Calu3 (cell line): ENCODE data around the gene ITSN2. TPM values are rescaled to one million over a fixed set of nuclear protein-coding genes. Genes with fewer than 3 reads are reported as not detected.

Source experiments
- BruUV-seq: library from RNA; stranded (reverse); fragments of 400-500 nt; replicated peaks from 2 replicates; lab custom pipeline; 2021; lab: Mats Ljungman, UMichigan
- CTCF ChIA-PET: fragments of 300-600 bp; sonication (Branson Sonifier 250); formaldehyde crosslinking; loops from one replicate; lab custom pipeline; 2022; ENCODE audit warnings: antibody characterized with exemption; lab: Charles Lee
- DNase-seq: peaks from one replicate; pipeline ENCODE4 v3.0.0; 2022
- H3K27ac Mint-ChIP-seq: one replicate; pipeline ENCODE4 v1.8.0; 2022; ENCODE audit warnings: mixed read lengths; ENCODE audit not compliant: unreplicated experiment
- H3K27me3 Mint-ChIP-seq: one replicate; pipeline ENCODE4 v1.8.0; 2022; ENCODE audit warnings: mixed read lengths; ENCODE audit not compliant: unreplicated experiment
- H3K36me3 Mint-ChIP-seq: one replicate; pipeline ENCODE4 v1.8.0; 2022; ENCODE audit warnings: mild to moderate bottlenecking, moderate library complexity, mixed read lengths; ENCODE audit not compliant: insufficient read depth, unreplicated experiment
- H3K4me1 Mint-ChIP-seq: one replicate; pipeline ENCODE4 v1.8.0; 2022; ENCODE audit warnings: mild to moderate bottlenecking, low read depth, mixed read lengths; ENCODE audit not compliant: unreplicated experiment
- H3K4me3 Mint-ChIP-seq: one replicate; pipeline ENCODE4 v1.8.0; 2022; ENCODE audit warnings: mild to moderate bottlenecking, low read depth, moderate library complexity, mixed read lengths; ENCODE audit not compliant: unreplicated experiment
- H3K9me3 Mint-ChIP-seq: one replicate; pipeline ENCODE4 v1.8.0; 2022; ENCODE audit warnings: low read depth, mixed read lengths; ENCODE audit not compliant: unreplicated experiment
- intact Hi-C: fragments of 100-400 bp; cut with micrococcal nuclease; formaldehyde crosslinking; loops from one replicate; pipeline ENCODE4 v1.10.0; 2022; ENCODE audit not compliant: unreplicated experiment
- total RNA-seq: library from RNA; stranded (reverse); gene quantifications from 2 replicates; pipeline ENCODE4 v1.2.3, GENCODE V29; 2022
- TF ChIP-seq, protein P1 (sequence below): fragments of 200-600 bp; IDR thresholded peaks from one replicate; pipeline ENCODE4 v1.8.0; 2022; ENCODE audit warnings: antibody characterized with exemption; ENCODE audit not compliant: unreplicated experiment

Gene ITSN2
- total RNA-seq, 1 experiment from 2014 or later: 45.4 TPM

DNA sequence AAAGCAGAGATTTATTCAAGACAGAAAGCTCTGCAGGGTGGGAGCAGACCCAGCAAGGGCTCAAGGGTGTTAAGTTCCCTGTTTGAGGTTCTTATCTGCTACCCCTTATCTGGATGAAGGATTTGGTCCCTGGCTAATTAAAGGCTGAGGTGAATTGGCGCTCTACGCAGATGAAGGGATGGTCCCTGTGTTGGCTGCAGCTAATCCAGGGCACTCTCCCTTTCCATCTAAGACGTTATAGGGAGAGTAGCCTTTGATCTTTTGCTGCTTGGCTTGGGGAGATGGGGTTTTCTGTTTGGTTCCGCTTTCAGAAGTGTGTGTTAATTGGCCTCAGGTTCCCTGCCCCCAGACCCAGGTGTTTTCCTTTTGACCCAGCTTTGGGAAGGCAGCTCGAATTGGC is 168.5 kb downstream of the ITSN2 start:
- H3K9me3 Mint-ChIP-seq: peaks cover 3% of the 10 kb centered on the region
- peaks cover 19% of the 10 kb centered on the region for H3K27me3 Mint-ChIP-seq
- TF ChIP-seq, protein P1, sequence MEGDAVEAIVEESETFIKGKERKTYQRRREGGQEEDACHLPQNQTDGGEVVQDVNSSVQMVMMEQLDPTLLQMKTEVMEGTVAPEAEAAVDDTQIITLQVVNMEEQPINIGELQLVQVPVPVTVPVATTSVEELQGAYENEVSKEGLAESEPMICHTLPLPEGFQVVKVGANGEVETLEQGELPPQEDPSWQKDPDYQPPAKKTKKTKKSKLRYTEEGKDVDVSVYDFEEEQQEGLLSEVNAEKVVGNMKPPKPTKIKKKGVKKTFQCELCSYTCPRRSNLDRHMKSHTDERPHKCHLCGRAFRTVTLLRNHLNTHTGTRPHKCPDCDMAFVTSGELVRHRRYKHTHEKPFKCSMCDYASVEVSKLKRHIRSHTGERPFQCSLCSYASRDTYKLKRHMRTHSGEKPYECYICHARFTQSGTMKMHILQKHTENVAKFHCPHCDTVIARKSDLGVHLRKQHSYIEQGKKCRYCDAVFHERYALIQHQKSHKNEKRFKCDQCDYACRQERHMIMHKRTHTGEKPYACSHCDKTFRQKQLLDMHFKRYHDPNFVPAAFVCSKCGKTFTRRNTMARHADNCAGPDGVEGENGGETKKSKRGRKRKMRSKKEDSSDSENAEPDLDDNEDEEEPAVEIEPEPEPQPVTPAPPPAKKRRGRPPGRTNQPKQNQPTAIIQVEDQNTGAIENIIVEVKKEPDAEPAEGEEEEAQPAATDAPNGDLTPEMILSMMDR: no peak
- no peak overlapping the region for H3K27ac Mint-ChIP-seq
- H3K36me3 Mint-ChIP-seq: no peaks in the 10 kb centered on the region
- CTCF ChIA-PET: no interaction called here
- no peak overlapping the region for H3K4me3 Mint-ChIP-seq
- no peaks in the 10 kb centered on the region for H3K4me1 Mint-ChIP-seq
- no peak for DNase-seq
- intact Hi-C loops: no loop called here
- BruUV-seq: no TSS peak

DNA sequence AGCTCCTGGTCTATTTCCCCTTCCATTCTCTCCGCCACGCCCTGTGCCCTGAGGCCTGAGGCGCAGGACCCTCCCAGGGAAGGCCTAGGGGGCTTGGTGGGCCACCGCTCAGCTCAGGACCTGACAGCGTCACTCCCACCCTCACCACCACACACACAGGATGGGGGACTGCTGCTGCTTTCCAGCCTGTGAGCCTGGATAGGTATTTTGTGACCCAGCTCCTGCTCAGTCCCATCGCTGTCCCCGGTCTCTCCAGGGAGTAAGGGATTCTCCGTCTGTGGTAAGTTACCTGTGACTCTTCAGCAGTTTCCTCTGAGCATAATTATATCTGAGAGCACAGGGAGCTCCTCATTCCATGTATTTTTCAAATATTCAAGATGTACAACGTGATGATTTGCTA is 169.2 kb downstream of the ITSN2 start:
- BruUV-seq: no TSS peak
- TF ChIP-seq, protein P1: no peak
- Mint-ChIP-seq H3K36me3 (no peaks in the 10 kb centered on the region), H3K4me3 (no peak overlapping the region), H3K9me3 (no peaks in the 10 kb centered on the region), H3K4me1 (no peaks in the 10 kb centered on the region), H3K27me3 (peaks cover 19% of the 10 kb centered on the region), H3K27ac (no peak overlapping the region)
- CTCF ChIA-PET: no interaction called here
- DNase-seq: no peak
- intact Hi-C loops: no loop called here

DNA sequence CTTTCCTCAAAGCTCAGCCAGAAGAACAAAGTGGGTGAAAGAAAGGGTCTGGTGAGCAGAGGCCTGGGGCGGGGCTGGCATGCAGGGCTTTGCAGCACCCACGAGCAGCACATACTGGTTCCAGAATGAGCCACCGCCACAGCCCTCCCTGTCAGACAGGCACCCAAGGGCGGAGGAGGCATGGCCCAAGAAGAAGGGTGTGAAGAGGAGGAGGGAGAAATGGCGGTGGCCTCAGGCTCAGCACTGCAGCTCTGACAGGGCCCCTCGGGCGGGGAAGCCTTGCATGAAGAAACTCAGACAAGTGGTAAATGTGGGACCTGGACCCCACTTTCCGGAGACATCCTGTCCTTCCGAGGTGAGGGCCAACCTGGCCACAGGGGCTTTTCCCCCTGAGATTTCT is 169.8 kb downstream of the ITSN2 start:
- BruUV-seq: no TSS peak
- TF ChIP-seq, protein P1: no peak
- CTCF ChIA-PET: no interaction called here
- no peak overlapping the region for H3K27ac Mint-ChIP-seq
- no peak for DNase-seq
- peaks cover 19% of the 10 kb centered on the region for H3K27me3 Mint-ChIP-seq
- intact Hi-C loops: no loop called here
- H3K36me3 Mint-ChIP-seq: no peaks in the 10 kb centered on the region
- H3K4me3 Mint-ChIP-seq: no peak overlapping the region
- H3K4me1 Mint-ChIP-seq: no peaks in the 10 kb centered on the region
- no peaks in the 10 kb centered on the region for H3K9me3 Mint-ChIP-seq

DNA sequence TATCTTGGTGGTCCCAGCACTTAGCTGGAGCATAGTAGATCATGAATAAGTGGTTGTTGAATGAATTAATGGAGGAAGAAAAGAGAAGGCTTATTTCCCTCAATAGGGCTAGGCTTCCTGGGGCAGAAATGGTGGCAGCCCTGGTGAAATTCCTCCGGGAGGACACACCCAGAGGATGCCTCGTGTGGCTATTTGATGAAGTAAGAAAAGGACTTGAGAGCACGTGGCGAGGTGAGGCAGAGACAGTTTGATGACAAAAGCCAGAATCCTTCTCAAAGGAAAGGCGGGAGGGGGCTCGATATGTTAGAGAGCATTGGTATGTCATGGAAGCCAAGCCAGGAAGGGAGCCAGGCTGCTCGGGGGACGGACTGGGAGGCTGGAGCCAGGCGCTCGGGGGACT is 170.8 kb downstream of the ITSN2 start:
- Mint-ChIP-seq H3K4me3 (no peak overlapping the region), H3K27ac (no peak overlapping the region), H3K4me1 (no peaks in the 10 kb centered on the region), H3K27me3 (peaks cover 19% of the 10 kb centered on the region), H3K36me3 (no peaks in the 10 kb centered on the region), H3K9me3 (no peaks in the 10 kb centered on the region)
- CTCF ChIA-PET: no interaction called here
- no peak for DNase-seq
- intact Hi-C loops: no loop called here
- TF ChIP-seq, protein P1: no peak
- no TSS peak for BruUV-seq
